ENCODE measurements around the gene PREB. TPM values are rescaled to one million over a fixed set of nuclear protein-coding genes. Genes with fewer than 3 reads are reported as not detected.

PREB gene
- total and polyA plus RNA-seq, 2 of the 13 experiments (the other 11 are each of a cell fraction or from before 2014, with no cell fraction given), result 112 to 192 TPM

GRCh38 chr2:27127883-27128667 lies 6.4 kb downstream of the PREB start (continued):
- TF ChIP-seq ZZZ3 (CRISPR knock-in tag; IDR thresholded peaks at IDR 0.05; ENCODE audit: borderline replicate concordance), result 0 out of 2 replicates have a peak, but pooled peaks have one; percentile 35
- no peak for TF ChIP-seq ZNF20 (CRISPR knock-in tag; IDR thresholded peaks at IDR 0.05)
- TF ChIP-seq, protein P1, sequence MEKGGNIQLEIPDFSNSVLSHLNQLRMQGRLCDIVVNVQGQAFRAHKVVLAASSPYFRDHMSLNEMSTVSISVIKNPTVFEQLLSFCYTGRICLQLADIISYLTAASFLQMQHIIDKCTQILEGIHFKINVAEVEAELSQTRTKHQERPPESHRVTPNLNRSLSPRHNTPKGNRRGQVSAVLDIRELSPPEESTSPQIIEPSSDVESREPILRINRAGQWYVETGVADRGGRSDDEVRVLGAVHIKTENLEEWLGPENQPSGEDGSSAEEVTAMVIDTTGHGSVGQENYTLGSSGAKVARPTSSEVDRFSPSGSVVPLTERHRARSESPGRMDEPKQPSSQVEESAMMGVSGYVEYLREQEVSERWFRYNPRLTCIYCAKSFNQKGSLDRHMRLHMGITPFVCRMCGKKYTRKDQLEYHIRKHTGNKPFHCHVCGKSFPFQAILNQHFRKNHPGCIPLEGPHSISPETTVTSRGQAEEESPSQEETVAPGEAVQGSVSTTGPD (CRISPR knock-in tag; IDR thresholded peaks at IDR 0.05), result no peak
- TF ChIP-seq SETDB1 (CRISPR knock-in tag; IDR thresholded peaks at IDR 0.05; ENCODE audit: borderline replicate concordance), result no peak
- peak; percentile 33; the same call in 1 of the 2 replicates for TF ChIP-seq ZNF619 (CRISPR knock-in tag; IDR thresholded peaks at IDR 0.05)
- TF ChIP-seq ZNF629 (CRISPR knock-in tag; conservative IDR thresholded peaks at IDR 0.05), result no peak
- no peak for TF ChIP-seq ZNF777 (CRISPR knock-in tag; IDR thresholded peaks at IDR 0.05)
- TF ChIP-seq, protein P2, sequence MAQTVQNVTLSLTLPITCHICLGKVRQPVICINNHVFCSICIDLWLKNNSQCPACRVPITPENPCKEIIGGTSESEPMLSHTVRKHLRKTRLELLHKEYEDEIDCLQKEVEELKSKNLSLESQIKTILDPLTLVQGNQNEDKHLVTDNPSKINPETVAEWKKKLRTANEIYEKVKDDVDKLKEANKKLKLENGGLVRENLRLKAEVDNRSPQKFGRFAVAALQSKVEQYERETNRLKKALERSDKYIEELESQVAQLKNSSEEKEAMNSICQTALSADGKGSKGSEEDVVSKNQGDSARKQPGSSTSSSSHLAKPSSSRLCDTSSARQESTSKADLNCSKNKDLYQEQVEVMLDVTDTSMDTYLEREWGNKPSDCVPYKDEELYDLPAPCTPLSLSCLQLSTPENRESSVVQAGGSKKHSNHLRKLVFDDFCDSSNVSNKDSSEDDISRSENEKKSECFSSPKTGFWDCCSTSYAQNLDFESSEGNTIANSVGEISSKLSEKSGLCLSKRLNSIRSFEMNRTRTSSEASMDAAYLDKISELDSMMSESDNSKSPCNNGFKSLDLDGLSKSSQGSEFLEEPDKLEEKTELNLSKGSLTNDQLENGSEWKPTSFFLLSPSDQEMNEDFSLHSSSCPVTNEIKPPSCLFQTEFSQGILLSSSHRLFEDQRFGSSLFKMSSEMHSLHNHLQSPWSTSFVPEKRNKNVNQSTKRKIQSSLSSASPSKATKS (CRISPR knock-in tag; IDR thresholded peaks at IDR 0.05), result no peak
- no peak for TF ChIP-seq PAWR (CRISPR knock-in tag; IDR thresholded peaks at IDR 0.05; ENCODE audit: borderline replicate concordance)
- TF ChIP-seq ZNF761 (CRISPR knock-in tag; conservative IDR thresholded peaks at IDR 0.05), result no peak
- TF ChIP-seq MED1 (CRISPR knock-in tag; IDR thresholded peaks at IDR 0.05), result 0 out of 2 replicates have a peak, but pooled peaks have one; percentile 11
- TF ChIP-seq SSRP1 (CRISPR knock-in tag; IDR thresholded peaks at IDR 0.05), result 0 out of 2 replicates have a peak, but pooled peaks have one; percentile 58
- no peak for TF ChIP-seq ARID2 (CRISPR knock-in tag; IDR thresholded peaks at IDR 0.05; ENCODE audit: borderline replicate concordance)
- no peak for TF ChIP-seq ETS1 (CRISPR knock-in tag; IDR thresholded peaks at IDR 0.05)
- no peak for TF ChIP-seq MAZ (IDR thresholded peaks at IDR 0.05; ENCODE audit: borderline replicate concordance, low read depth, low read length)
- TF ChIP-seq MAZ (CRISPR knock-in tag; IDR thresholded peaks at IDR 0.05; ENCODE audit: low read depth), result peak; percentile 34; the same call in 1 of the 2 replicates
- TF ChIP-seq, protein P3, sequence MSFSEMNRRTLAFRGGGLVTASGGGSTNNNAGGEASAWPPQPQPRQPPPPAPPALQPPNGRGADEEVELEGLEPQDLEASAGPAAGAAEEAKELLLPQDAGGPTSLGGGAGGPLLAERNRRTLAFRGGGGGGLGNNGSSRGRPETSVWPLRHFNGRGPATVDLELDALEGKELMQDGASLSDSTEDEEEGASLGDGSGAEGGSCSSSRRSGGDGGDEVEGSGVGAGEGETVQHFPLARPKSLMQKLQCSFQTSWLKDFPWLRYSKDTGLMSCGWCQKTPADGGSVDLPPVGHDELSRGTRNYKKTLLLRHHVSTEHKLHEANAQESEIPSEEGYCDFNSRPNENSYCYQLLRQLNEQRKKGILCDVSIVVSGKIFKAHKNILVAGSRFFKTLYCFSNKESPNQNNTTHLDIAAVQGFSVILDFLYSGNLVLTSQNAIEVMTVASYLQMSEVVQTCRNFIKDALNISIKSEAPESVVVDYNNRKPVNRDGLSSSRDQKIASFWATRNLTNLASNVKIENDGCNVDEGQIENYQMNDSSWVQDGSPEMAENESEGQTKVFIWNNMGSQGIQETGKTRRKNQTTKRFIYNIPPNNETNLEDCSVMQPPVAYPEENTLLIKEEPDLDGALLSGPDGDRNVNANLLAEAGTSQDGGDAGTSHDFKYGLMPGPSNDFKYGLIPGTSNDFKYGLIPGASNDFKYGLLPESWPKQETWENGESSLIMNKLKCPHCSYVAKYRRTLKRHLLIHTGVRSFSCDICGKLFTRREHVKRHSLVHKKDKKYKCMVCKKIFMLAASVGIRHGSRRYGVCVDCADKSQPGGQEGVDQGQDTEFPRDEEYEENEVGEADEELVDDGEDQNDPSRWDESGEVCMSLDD (CRISPR knock-in tag; IDR thresholded peaks at IDR 0.05; ENCODE audit: borderline replicate concordance), result no peak
- no peak for TF ChIP-seq CREM (IDR thresholded peaks at IDR 0.05)
- TF ChIP-seq CREM (CRISPR knock-in tag; IDR thresholded peaks at IDR 0.05), result no peak
- peak; percentile 38; the same call in 1 of the 2 replicates for TF ChIP-seq MTERF4 (CRISPR knock-in tag; IDR thresholded peaks at IDR 0.05)
- TF ChIP-seq JUND (CRISPR knock-in tag; IDR thresholded peaks at IDR 0.05), result 0 out of 2 replicates have a peak, but pooled peaks have one; percentile 27

Data from HepG2 (cell line).